Naive thymus-derived CD4-positive, alpha-beta T cell (primary cell): ENCODE results near the gene EMC10. TPM values are rescaled to one million over a fixed set of nuclear protein-coding genes. Genes with fewer than 3 reads are reported as not detected.
A peak's percentile ranks its signal among the peaks of the same experiment; 100 is the strongest.

Experiments used
- ATAC-seq: fragments of 150-1000 bp; cut with Tn5 transposase; 2 replicates; pipeline ENCODE4 v1.10.0; 2021; ENCODE audit warnings: mild to moderate bottlenecking, moderate library complexity
- CTCF ChIA-PET: fragments of 350-600 bp; sonication (Branson Sonifier 250); formaldehyde crosslinking; loops from one replicate; lab custom pipeline; 2021; ENCODE audit warnings: antibody characterized with exemption; lab: Charles Lee
- POLR2A ChIA-PET: fragments of 350-600 bp; sonication (Branson Sonifier 250); formaldehyde crosslinking; loops from one replicate; lab custom pipeline; 2021; ENCODE audit warnings: antibody characterized with exemption, inconsistent platforms; lab: Charles Lee
- DNase-seq, 9 donors: peaks; one replicate each; pipeline versions ENCODE4 v3.0.0 to v3.0.0-alpha.2; 2020 to 2022; ENCODE audit warnings: mixed read lengths in 1 of 9
- H3K27ac ChIP-seq: one replicate; pipeline ENCODE4 v1.7.0; 2013; ENCODE audit warnings: mild to moderate bottlenecking, low read depth, low read length, moderate library complexity
- H3K27me3 ChIP-seq, 2 donors: one replicate each; pipeline ENCODE4 v1.7.0; 2013; ENCODE audit warnings: low read length in 2 of 2, mild to moderate bottlenecking in 2 of 2, moderate library complexity in 2 of 2; ENCODE audit not compliant: control insufficient read depth in 2 of 2, insufficient read depth in 2 of 2
- H3K36me3 ChIP-seq, 3 experiments: 1 replicate in 2 of 3; 2 replicates in 1 of 3; pipeline ENCODE4 v1.7.0; 2013; ENCODE audit warnings: low read length in 3 of 3, mild to moderate bottlenecking in 3 of 3, moderate library complexity in 1 of 3; ENCODE audit not compliant: insufficient read depth in 3 of 3, control insufficient read depth in 2 of 3
- H3K4me1 ChIP-seq, 2 donors: one replicate each; pipeline ENCODE4 v1.7.0; 2013; ENCODE audit warnings: low read length in 2 of 2, mild to moderate bottlenecking in 2 of 2, moderate library complexity in 1 of 2; ENCODE audit not compliant: control insufficient read depth in 2 of 2, insufficient read depth in 2 of 2
- H3K4me3 ChIP-seq: 2 replicates; pipeline ENCODE4 v1.7.0; 2013; ENCODE audit warnings: mild to moderate bottlenecking, low read length
- H3K9me3 ChIP-seq, 3 experiments: 1 replicate in 2 of 3; 2 replicates in 1 of 3; pipeline ENCODE4 v1.7.0; 2013; ENCODE audit warnings: low read length in 3 of 3; ENCODE audit not compliant: control insufficient read depth in 2 of 3
- H3K27ac Mint-ChIP-seq, 9 donors: one replicate each; pipeline ENCODE4 v1.8.0; 2020 to 2022; ENCODE audit warnings: mixed read lengths in 9 of 9, mild to moderate bottlenecking in 8 of 9, moderate library complexity in 5 of 9, inconsistent platforms in 2 of 9
- H3K27me3 Mint-ChIP-seq, 5 donors: one replicate each; pipeline ENCODE4 v1.8.0; 2021 to 2022; ENCODE audit warnings: mixed read lengths in 5 of 5, mild to moderate bottlenecking in 1 of 5
- H3K36me3 Mint-ChIP-seq, 5 donors: one replicate each; pipeline ENCODE4 v1.8.0; 2020 to 2022; ENCODE audit warnings: mixed read lengths in 5 of 5, mild to moderate bottlenecking in 3 of 5, inconsistent platforms in 1 of 5
- H3K4me1 Mint-ChIP-seq, 7 donors: one replicate each; pipeline ENCODE4 v1.8.0; 2020 to 2022; ENCODE audit warnings: mixed read lengths in 7 of 7, mild to moderate bottlenecking in 3 of 7, inconsistent platforms in 1 of 7
- H3K4me3 Mint-ChIP-seq, 10 donors: one replicate each; pipeline ENCODE4 v1.8.0; 2020 to 2022; ENCODE audit warnings: mild to moderate bottlenecking in 10 of 10, mixed read lengths in 10 of 10, moderate library complexity in 6 of 10, inconsistent platforms in 2 of 10
- H3K9me3 Mint-ChIP-seq, 11 donors: one replicate each; pipeline ENCODE4 v1.8.0; 2020 to 2022; ENCODE audit warnings: mixed read lengths in 11 of 11, mild to moderate bottlenecking in 4 of 11, inconsistent platforms in 1 of 11, moderate library complexity in 1 of 11
- intact Hi-C, 2 donors: fragments of 100-400 bp; cut with micrococcal nuclease; formaldehyde crosslinking; loops; one replicate each; pipeline ENCODE4 v1.15.1; 2023
- polyA plus RNA-seq, 2 donors: library from polyadenylated mRNA; unstranded; fragments of 300-500 nt; fragmentation: Illumina TruSeq; gene quantifications; one replicate each; pipeline ENCODE4 v1.2.3, GENCODE V29; 2021
- total RNA-seq, 6 experiments: library from RNA in 5 of 6; stranded (reverse) in 5 of 6; gene quantifications; 1 replicate in 5 of 6; 2 replicates in 1 of 6; pipeline ENCODE4 v1.2.3 and lab custom pipeline; 2021 to 2026

Gene EMC10
- total and polyA plus RNA-seq, 7 experiments from 2014 or later, result 8.7 to 95.2 (median 82.9) TPM

DNA sequence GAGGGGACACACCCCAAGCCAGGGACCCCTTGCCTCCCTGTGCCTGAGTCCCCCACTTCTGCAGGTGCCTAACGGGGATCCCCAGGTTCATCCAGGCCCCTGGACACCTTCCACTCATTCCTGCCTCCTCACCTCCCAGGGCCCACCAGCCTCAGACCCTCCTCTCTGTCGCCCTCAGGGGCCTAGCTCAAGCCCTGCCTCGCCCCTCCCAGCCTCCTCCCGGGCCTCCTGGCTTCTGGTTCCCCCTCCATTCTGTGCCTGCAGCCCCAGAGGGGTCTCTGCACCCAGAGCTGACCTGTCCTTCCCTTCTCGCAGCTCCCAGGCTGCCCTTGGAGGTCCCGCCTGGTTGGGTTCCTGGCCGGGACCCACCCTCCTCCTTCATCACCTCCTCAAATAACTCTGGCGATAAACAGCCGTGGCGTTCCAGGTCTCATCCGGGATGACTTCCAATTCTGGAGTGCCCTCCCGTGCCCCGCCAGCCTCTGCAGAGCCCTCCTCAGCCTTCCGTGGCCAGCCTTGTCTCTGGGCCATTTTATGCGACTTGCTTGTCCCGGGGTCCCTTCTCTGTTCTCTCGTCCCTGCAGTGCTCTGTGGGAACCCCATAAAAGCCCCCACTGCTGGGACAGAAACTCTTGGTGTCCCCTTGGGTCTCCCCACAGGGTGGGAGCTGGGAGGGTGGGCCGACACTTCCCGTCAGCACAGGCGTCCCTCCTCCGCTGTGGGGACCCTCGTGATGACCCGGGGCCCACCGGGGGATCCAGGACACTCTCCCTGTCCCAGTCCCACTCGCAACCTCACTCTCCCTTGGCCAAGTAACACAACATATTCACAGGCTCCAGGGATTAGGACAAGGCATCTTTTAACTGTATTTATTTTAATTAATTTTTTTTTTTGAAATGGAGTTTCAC, 25.5 kb downstream of the EMC10 start:
- DNase-seq (no peak), ATAC-seq (no peak)
- Histone ChIP-seq H3K36me3 (peaks cover 0 to 6% (median 0%) of the 10 kb centered on the region in 3 experiments), H3K27me3 (no peaks in the 10 kb centered on the region), H3K9me3 (no peaks in the 10 kb centered on the region), H3K4me1 (no peaks in the 10 kb centered on the region), H3K27ac (no peak overlapping the region), H3K4me3 (no peak overlapping the region)
- Mint-ChIP-seq H3K9me3 (no peaks in the 10 kb centered on the region), H3K36me3 (peaks cover 0 to 3% (median 0%) of the 10 kb centered on the region in 5 donors), H3K4me3 (no peak overlapping the region), H3K27ac (peak overlapping the region in 2 of 9 donors; percentile 40 to 55), H3K27me3 (no peaks in the 10 kb centered on the region), H3K4me1 (peaks cover 0 to 5% (median 0%) of the 10 kb centered on the region in 7 donors)
- POLR2A ChIA-PET, result no interaction called here
- CTCF ChIA-PET, result no interaction called here
- intact Hi-C loops, result no loop called here

DNA sequence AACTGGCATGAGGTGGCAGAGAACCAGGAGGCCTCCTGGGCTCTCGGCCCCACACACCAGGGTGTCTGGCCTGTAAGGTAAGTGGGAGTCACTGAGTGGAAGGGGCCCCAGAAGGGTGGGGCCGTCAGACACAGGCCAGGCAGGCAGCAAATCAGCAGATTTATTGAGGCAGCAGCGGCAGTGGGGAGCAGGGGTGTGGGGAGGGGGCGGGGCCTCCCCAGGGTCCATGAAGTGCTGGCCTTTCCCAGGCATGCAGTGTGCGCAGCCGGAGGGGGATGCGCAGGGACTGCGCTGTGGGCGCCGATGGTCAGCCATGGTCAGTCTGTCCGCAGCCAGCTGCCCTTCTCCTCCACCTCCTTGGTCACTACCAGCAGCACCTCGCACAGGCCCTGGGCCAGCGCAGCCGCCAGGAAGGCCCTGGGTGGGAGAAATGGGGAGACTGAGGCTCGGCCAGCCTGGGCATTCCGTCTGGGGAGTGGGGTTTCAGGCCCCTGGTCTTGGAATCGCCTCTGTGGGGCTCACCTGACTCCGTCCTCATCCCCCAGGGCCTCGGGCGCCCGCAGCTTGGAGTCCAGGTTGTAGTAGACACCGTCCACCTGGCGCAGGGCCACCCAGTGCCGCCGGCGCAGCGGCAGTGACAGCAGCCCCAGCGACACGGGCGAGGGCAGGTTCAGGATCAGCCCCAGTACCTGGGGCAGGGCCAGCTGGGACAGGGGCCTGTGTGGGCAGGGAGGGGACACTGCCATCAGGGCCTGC, 29.7 kb downstream of the EMC10 start:
- Mint-ChIP-seq H3K27me3 (no peaks in the 10 kb centered on the region), H3K4me3 (no peak overlapping the region), H3K36me3 (peaks cover 0 to 8% (median 0%) of the 10 kb centered on the region in 5 donors), H3K9me3 (no peaks in the 10 kb centered on the region), H3K27ac (no peak overlapping the region), H3K4me1 (peaks cover 0 to 20% (median 10%) of the 10 kb centered on the region in 7 donors)
- intact Hi-C loops, result no loop called here
- Histone ChIP-seq H3K4me3 (no peak overlapping the region), H3K27ac (no peak overlapping the region), H3K9me3 (no peaks in the 10 kb centered on the region), H3K4me1 (peaks cover 0 to 9% of the 10 kb centered on the region in 2 donors), H3K27me3 (no peaks in the 10 kb centered on the region), H3K36me3 (peaks cover 0 to 6% (median 0%) of the 10 kb centered on the region in 3 experiments)
- ChIA-PET CTCF (no interaction called here), POLR2A (no interaction called here)
- DNase-seq (no peak), ATAC-seq (no peak)

DNA sequence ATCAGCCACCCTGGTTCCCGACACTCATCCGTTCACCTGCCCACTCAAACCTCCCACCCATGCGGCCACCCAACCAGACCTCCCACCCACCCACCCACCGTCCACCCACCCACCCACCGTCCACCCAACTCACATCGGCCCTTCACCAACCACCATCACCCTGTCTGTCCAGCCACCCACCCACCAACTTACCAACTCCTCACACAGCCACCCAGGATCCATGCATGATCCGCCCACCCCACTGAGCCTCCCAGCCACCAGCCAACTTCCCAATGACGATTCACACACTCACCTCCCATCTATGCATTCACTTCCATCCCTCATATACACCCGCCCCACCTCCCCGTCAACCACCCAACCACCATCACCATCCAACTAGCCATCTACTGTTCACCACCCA, 30.4 kb downstream of the EMC10 start:
- intact Hi-C loops, result no loop called here
- no peak for ATAC-seq
- H3K4me1 Mint-ChIP-seq, result peaks cover 0 to 24% (median 16%) of the 10 kb centered on the region in 7 donors
- Histone ChIP-seq H3K36me3 (peaks cover 0 to 6% (median 0%) of the 10 kb centered on the region in 3 experiments), H3K4me3 (no peak overlapping the region), H3K9me3 (no peaks in the 10 kb centered on the region), H3K4me1 (peaks cover 3 to 10% of the 10 kb centered on the region in 2 donors), H3K27ac (no peak overlapping the region), H3K27me3 (no peaks in the 10 kb centered on the region)
- ChIA-PET CTCF (no interaction called here), POLR2A (no interaction called here)
- peaks cover 0 to 8% (median 0%) of the 10 kb centered on the region in 5 donors for H3K36me3 Mint-ChIP-seq
- no peak overlapping the region for H3K27ac Mint-ChIP-seq
- peaks cover 0 to 2% (median 0%) of the 10 kb centered on the region in 5 donors for H3K27me3 Mint-ChIP-seq
- no peak overlapping the region for H3K4me3 Mint-ChIP-seq
- peaks cover 0 to 2% (median 0%) of the 10 kb centered on the region in 11 donors for H3K9me3 Mint-ChIP-seq
- DNase-seq, result no peak

DNA sequence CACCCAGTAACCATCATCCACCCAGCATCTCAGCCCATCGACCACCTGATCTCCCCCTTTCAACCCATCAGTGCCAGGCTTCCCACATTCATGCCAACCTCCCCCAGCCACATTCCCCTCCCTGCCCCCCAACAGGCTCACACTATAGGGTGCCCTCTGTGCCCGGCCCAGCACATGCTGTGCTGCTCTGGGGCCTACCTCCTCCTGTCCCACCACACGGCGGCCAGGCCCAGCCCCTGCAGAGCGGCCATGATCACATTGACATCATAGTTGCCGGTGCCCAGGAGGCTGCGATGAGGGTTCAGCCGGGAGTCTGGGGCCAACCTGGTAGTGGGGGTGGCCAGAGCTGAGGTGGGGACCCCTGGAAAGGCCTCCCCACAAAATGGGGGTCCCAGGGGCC, 31.1 kb downstream of the EMC10 start:
- Mint-ChIP-seq H3K36me3 (peaks cover 0 to 10% (median 0%) of the 10 kb centered on the region in 5 donors), H3K27ac (peak overlapping the region in 1 of 9 donors; percentile 62), H3K4me1 (peaks cover 0 to 25% (median 19%) of the 10 kb centered on the region in 7 donors), H3K27me3 (peaks cover 0 to 2% (median 0%) of the 10 kb centered on the region in 5 donors), H3K4me3 (no peak overlapping the region), H3K9me3 (peaks cover 0 to 2% (median 0%) of the 10 kb centered on the region in 11 donors)
- DNase-seq (no peak), ATAC-seq (no peak)
- CTCF ChIA-PET, result no interaction called here
- Histone ChIP-seq H3K27me3 (no peaks in the 10 kb centered on the region), H3K9me3 (no peaks in the 10 kb centered on the region), H3K4me1 (peaks cover 7 to 16% of the 10 kb centered on the region in 2 donors), H3K27ac (no peak overlapping the region), H3K4me3 (no peak overlapping the region), H3K36me3 (peaks cover 0 to 6% (median 0%) of the 10 kb centered on the region in 3 experiments)
- intact Hi-C loops, result no loop called here
- POLR2A ChIA-PET, result no interaction called here

DNA sequence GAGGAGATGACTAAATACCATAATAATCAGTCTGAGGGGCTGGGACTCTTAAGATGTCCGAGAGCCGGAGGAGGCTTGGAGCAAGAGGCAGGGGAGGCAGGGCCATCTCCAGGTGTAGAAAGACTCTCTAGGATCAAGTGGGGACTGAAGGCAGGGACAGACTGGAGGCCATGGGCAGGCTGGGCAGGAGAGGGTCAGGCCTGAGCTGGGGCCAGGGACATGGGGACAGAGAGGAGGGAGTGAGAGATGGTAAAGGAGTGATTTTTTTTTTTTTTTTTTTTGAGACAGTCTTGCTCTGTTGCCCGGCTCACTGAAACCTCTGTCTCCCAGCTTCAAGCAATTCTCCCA, 32.5 kb downstream of the EMC10 start:
- Mint-ChIP-seq H3K27ac (peak overlapping the region; percentile 9 to 86 (median 64)), H3K9me3 (peaks cover 0 to 2% (median 0%) of the 10 kb centered on the region in 11 donors)

DNA sequence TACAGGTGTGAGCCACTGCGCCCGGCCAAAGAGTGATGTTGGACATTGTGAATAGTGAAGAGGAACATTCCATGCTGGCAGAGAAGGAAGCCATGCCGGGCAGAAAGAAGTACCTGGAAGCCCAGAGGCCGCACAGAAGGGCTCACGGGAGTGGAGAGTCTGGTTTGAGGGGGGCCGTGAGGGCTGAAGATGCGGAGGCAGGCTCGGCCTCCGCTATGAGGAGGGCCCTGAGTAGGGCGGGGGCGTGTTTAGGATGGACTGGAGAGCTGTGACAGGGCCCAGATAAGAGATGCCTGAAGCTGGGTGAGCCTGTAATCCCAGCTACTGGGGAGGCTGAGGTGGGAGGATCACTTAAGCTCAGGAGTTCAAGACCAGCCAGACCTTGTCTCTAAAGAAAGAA, 33.1 kb downstream of the EMC10 start:
- peaks cover 7 to 16% of the 10 kb centered on the region in 2 donors for H3K4me1 ChIP-seq
- peak overlapping the region in 5 of 9 donors; percentile 41 to 71 (median 64) for H3K27ac Mint-ChIP-seq
- H3K4me3 Mint-ChIP-seq, result peak overlapping the region in 5 of 10 donors; percentile 29 to 77 (median 54)
- peaks cover 0 to 10% (median 0%) of the 10 kb centered on the region in 5 donors for H3K36me3 Mint-ChIP-seq
- peaks cover 0 to 2% (median 0%) of the 10 kb centered on the region in 11 donors for H3K9me3 Mint-ChIP-seq
- H3K27me3 ChIP-seq, result no peaks in the 10 kb centered on the region
- no peaks in the 10 kb centered on the region for H3K9me3 ChIP-seq
- no peak for DNase-seq
- no peak overlapping the region for H3K4me3 ChIP-seq
- H3K27me3 Mint-ChIP-seq, result peaks cover 0 to 8% (median 0%) of the 10 kb centered on the region in 5 donors
- peaks cover 0 to 27% (median 19%) of the 10 kb centered on the region in 7 donors for H3K4me1 Mint-ChIP-seq
- CTCF ChIA-PET, result interaction anchor here (0.5 kb wide), 1 partner anchor 93 kb away, joined by 3 read pairs; no protein-coding TSS in a partner anchor
- no peak for ATAC-seq
- no peak overlapping the region for H3K27ac ChIP-seq
- intact Hi-C loops, result no loop called here
- peaks cover 0 to 6% (median 0%) of the 10 kb centered on the region in 3 experiments for H3K36me3 ChIP-seq
- POLR2A ChIA-PET, result interaction anchor here (0.5 to 0.9 kb wide), 2 partner anchors 8 to 33 kb away, joined by 3 read pairs; partner anchors contain the start of genes EMC10 and GARIN5A

More for the DNA sequence above, 32.5 kb downstream of the EMC10 start:
- peaks cover 0 to 6% (median 0%) of the 10 kb centered on the region in 3 experiments for H3K36me3 ChIP-seq
- peak overlapping the region in 5 of 10 donors; percentile 26 to 77 (median 44) for H3K4me3 Mint-ChIP-seq
- ChIA-PET CTCF (no interaction called here), POLR2A (interaction anchor here (0.5 kb wide), 1 partner anchor 8 kb away, joined by 3 read pairs; no protein-coding TSS in a partner anchor)
- H3K4me3 ChIP-seq, result no peak overlapping the region
- peaks cover 0 to 5% (median 0%) of the 10 kb centered on the region in 5 donors for H3K27me3 Mint-ChIP-seq
- ATAC-seq (no peak), DNase-seq (no peak)
- H3K27me3 ChIP-seq, result no peaks in the 10 kb centered on the region
- H3K36me3 Mint-ChIP-seq, result peaks cover 0 to 10% (median 0%) of the 10 kb centered on the region in 5 donors
- H3K4me1 ChIP-seq, result peaks cover 7 to 16% of the 10 kb centered on the region in 2 donors
- peaks cover 0 to 27% (median 19%) of the 10 kb centered on the region in 7 donors for H3K4me1 Mint-ChIP-seq
- no peaks in the 10 kb centered on the region for H3K9me3 ChIP-seq
- H3K27ac ChIP-seq, result peak overlapping the region; percentile 18
- intact Hi-C loops, result no loop called here
